ENCODE data around the gene C2orf68. TPM values are rescaled to one million over a fixed set of nuclear protein-coding genes. Genes with fewer than 3 reads are reported as not detected.

C2orf68 gene
- 11.9 and 19.1 TPM in 2 replicates for total RNA-seq

GRCh38 chr2:85611705-85612587 is at the start of gene C2orf68:
C2orf68 (minus strand) TSS chr2:85612066; CDS start chr2:85611984, 82 bp downstream.

GRCh38 chr2:85602476-85603234 is 9.2 kb downstream of the C2orf68 start, which contains the start of gene TMEM150A:
TMEM150A (minus strand) TSS chr2:85602698; CDS start chr2:85601948, 750 bp downstream.

DNA sequence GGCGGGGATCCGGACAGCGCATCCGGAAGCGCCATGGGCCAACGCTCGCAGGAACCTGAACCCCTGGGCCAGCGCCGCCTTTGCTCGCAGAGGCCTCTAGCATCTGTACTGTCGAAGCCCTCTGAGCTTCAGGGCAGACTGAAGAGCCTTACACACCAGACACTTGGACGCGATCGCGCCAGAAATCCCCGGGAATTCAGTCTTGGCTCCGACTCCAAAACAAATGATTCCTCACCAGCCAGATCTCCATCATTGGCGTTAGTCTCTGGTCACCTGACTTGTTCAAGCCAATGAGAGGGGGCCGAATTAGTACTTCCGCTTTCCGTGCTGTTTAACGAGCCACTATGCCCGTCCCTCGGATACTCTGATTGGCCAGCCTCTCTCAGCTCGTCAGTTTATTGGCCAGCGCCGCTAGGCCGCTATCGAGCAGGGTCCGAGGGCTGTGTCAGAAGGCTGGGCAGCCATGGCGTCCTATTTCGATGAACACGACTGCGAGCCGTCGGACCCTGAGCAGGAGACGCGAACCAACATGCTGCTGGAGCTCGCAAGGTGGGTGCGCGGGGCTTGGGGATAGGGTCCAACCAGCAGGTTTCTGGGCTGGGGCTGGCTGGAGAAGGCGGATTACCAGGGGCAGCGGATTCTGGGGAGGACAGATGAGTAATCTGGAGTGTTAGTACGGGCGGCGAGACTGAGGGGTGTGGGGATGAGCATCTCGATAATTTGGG is 16.4 kb downstream of the C2orf68 start, which contains the start of gene RNF181:
Gene RNF181, plus strand, starts transcription at position 445 of the 725 bp plus-strand sequence. Its CDS starts 19 bp downstream, at position 464.

GRCh38 chr2:85584354-85584856 is 27.5 kb downstream of the C2orf68 start, which contains the start of gene VAMP5:
VAMP5 (plus strand) TSS chr2:85584431; CDS start chr2:85584491, 60 bp downstream.

DNA sequence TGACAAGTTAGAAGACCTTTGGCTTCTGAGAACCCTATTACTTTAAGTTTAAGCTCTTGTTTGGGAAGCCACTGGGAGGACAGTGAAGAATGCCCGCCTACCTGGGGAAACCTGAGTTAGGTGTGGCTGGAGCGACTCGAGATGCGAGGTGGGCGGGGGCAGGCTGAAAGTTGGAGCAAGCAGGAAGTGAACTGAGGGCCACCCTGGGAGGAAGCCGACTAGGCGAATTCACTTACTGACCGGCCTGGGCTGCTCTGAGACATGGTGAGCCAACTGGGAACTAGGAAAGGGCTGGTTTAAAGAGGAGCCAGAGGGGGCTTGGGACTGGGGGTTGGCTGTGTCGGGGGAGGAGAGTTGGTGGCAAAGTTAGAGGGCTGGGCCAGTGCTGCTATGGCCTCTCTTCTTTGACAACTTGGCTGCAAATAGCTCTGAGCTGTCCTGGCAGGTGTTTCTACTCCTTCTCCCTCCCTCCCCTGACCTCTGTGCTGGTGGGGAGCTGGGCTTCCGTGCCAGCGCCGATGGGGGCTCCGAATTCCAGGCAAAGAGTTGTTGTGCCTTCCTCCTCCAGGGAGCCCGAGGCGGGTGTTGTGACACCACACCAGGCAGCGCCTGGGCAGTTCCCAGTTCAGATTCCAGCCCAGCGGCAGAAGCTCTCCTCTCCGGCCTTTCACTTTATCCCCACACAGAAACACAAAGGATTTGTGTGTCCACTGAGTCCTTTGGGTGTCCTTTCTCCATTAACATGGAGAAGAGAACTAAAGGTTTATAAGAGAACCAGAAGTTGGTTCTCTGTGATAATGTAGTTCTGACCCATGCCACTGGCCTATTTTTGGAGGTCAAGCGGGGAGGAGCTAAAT is 34.3 kb downstream of the C2orf68 start, which contains the start of gene VAMP8:
Gene VAMP8, plus strand, starts transcription at position 201 of the 857 bp plus-strand sequence. Its CDS starts 61 bp downstream, at position 262.

GRCh38 chr2:85561280-85562212 is 50.3 kb downstream of the C2orf68 start, which contains the start of gene GGCX:
GGCX (minus strand) TSS chr2:85561493; CDS start chr2:85561428, 65 bp downstream.

Other genes starting within 250 kb of the C2orf68 start
- 306 and 511 TPM in 2 replicates for gene CAPG, start 201.7 kb downstream of the C2orf68 start, total RNA-seq
- gene SH2D6, start 193.4 kb downstream of the C2orf68 start, total RNA-seq: under 0.01 and 0.28 TPM in 2 replicates
- gene MAT2A, start 72.9 kb downstream of the C2orf68 start, total RNA-seq: 124 and 286 TPM in 2 replicates
- gene GGCX, start 50.6 kb downstream of the C2orf68 start, total RNA-seq: 38.1 and 40.0 TPM in 2 replicates
- gene VAMP8, start 34.5 kb downstream of the C2orf68 start, total RNA-seq: 38.3 and 42.2 TPM in 2 replicates
- 2.7 and 3.3 TPM in 2 replicates for gene VAMP5, start 27.6 kb downstream of the C2orf68 start, total RNA-seq
- gene RNF181, start 16.3 kb downstream of the C2orf68 start, total RNA-seq: 119 and 222 TPM in 2 replicates
- gene TMEM150A, start 9.4 kb downstream of the C2orf68 start, total RNA-seq: 5.8 and 15.1 TPM in 2 replicates
- 34.9 and 49.3 TPM in 2 replicates for gene USP39, start 4.1 kb upstream of the C2orf68 start, total RNA-seq
- not detected in 2 replicates for gene SFTPB, start 56.1 kb upstream of the C2orf68 start, total RNA-seq
- gene GNLY, start 82.3 kb upstream of the C2orf68 start, total RNA-seq: under 0.01 TPM in 1 of 2 replicates, not detected in the other
- gene ATOH8, start 141.9 kb upstream of the C2orf68 start, total RNA-seq: 0.07 TPM in 1 of 2 replicates, not detected in the other